NCI-H1048 (cell line): ENCODE data around the gene CEP112.

Experiments
- DNase-seq: peaks from one replicate; lab custom pipeline; 2025; lab: John Stamatoyannopoulos, UW

The CEP112 gene

DNA sequence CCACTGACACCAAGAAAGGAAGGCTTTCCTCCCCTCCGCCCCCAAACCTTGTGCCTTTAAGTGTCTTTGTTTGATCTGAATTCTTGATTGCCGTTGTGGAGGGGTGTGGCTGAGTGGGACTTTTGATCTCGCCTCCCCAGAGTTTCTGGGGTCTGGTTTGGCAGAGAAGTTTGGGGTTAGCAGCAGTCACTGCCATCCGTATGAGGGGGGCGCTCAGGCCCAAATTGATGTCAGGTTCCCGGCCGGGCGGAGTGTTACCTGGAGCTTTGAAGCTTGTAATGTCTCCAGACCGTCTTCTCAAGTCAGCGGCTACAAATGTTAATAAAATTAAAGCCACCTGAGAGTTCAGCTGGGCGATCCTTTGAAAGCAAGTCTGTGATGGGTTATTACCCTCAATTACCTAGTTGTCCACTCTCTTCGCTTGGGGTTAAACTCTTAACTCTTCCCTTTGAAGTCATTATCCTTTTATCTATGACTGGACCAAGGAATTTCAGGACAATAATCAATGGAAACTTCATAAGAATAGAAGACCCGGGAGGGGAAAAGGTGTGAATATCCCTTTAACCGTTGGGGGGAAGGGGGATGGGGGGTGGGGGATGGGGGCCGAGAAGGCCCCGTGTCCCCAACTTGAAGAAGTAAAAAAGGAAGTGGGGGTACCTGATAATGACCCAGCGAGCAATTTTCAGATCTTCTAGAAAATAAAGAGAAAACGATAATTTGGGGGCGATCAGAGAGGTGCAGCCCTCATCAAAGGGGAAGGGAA lies 598.7 kb downstream of the CEP112 start:
- no peak for DNase-seq

DNA sequence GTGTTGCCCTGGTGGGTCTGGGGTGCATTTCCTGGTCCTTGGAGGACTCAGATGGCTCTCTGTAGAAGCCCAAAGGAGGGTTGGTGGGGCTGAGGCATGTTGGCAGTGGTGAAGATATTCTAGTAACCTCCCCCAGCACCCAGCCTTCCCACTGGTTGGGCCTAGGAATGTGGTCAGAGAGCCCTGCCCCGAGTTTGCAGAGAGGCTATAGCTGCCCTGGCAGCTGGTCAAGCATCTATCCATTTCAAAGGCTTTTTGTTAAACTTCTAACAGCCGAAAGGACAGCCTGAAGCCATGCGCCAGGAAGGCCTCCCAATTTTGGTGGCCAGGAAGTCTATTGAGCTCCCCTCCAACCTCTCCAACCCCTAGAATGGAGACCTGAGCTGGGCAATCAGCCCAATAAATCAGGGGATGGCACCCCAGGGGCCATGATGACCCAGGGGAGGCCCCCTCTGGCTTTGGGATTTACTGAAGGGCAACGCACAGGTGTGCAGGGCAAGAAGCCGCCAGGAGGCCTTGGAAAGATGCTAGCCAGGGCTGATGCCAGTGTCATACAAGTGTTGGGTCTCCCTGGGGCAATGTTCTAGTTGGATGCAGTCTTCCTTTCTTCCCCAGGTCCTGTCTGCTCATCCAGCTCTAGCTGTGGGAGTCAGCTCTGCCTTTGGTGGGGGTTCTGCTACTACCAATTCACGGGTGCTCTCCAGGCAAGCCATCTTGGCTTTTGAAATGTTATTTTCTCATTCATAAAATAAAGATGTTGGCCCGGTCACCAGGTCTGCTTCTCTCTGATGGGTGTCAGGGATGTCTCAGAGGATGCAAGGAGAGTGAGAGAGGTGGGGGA lies 599.6 kb downstream of the CEP112 start:
- no peak for DNase-seq

DNA sequence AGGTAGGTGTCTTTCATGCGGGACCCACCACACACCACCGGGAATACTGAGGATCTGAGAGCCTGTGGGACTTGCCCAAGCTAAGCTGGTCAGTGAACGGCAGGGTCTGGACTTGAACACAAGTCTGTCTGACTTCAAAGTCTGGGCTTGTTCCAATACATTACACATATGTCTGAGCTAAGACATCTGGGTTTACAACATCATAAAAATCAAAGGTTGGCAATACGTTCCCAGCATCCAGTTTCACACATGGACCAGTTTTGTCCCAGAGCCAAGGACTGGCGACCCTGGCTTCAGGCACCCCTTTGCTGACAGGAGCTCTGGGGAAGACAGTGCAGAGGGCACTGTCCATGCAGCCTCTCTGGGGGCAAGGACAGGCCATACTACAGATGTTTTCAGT lies 602.6 kb downstream of the CEP112 start:
- no peak for DNase-seq

DNA sequence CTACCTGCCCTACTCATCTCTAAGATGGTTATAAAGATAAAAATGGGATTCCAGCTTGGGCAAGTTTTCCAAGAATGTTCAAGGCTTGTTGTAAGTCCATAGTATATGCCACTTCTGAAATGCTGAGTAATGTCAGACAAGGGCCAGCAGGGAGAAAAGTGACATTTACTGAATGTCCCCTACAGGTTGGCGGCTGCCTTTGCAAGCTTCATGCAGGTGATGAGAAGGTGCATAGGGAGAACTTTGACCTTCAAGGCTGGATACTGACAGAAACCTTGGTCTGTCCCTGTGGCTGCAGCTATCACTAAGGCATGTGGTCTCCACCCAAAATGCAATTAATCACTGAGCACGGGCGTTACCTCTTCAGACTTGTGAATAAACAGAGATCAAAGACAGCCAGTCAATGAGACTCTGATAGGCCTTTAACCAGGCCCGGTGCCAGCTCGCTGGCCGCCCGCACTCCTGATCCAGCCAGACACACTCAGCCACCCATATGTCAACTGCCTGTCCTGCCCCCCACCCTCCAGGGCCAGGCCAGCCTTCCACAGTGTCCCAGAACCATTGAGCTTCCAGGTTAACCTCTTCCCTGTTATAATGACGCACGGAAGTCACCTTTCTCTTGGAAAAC lies 603.6 kb downstream of the CEP112 start:
- no peak for DNase-seq

DNA sequence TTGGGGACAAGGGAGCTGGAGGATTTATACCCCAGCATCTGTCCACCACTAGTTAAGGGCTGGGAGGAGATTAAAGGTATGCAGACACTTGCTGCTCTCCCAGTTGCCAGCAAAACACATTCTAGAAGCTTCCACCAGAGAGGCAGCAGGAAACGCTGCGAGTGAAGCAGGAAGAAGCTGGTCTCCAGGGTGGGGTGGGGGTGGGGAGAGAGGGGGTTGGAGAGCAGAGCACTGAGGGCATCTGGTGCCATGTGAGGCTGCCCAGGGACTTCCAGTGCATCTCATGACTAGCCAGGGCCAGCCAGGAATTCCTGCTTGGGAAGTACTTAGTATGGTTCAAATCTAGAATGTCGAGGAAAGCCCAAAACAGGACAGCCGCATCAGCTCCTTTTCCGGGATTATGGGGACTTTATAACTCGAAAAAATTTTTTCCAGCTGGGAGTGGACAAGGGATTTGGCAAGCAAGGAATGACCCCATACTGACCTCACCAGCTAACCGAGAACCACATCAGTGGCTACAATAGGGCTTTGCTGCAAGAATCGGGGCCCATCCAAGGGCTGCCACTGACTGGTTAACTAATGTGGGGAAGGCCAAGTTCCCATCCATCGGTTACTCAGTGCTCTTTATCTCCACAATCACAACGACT lies 604.3 kb downstream of the CEP112 start:
- no peak for DNase-seq

DNA sequence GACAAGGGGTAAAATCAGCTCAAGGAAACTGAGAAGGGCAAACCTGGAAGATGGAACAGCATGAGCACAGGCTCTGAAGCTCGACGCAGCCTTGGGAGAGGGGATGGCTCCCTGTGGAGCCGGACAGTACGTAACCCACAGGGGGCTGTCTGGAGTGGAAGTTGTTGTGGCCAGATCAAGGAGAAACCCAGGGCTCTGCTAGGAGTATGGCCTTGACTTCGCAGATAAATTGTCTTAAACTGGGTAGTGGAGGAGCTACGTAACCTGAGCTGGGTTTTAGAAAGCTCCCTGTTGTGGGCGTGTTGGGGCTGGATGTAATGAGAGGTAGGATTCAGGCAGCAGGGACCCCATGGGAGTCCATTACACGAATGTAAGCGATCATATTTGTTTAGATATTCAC lies 605.0 kb downstream of the CEP112 start:
- DNase-seq: no peak
